SK-N-SH (cell line): ENCODE measurements around the gene BMP7. TPM values are rescaled to one million over a fixed set of nuclear protein-coding genes. Genes with fewer than 3 reads are reported as not detected.

Experiments used
- CTCF ChIA-PET: fragments of 300-600, 350-600 bp; formaldehyde crosslinking; extraction: SDS; loops from one replicate; lab custom pipeline; 2021; lab: Yijun Ruan, JAX
- POLR2A ChIA-PET: fragments of 350-600 bp; sonication (Branson Sonifier 250); formaldehyde crosslinking; extraction: SDS; loops from one replicate; lab custom pipeline; 2020; ENCODE audit warnings: antibody characterized with exemption, inconsistent platforms; lab: Yijun Ruan, JAX
- DNase-seq: peaks from one replicate; pipeline ENCODE4 v3.0.0; 2012
- H2AFZ ChIP-seq: fragments of 200-600 bp; sonication (generic); 2 replicates; pipeline ENCODE4 v1.8.1; 2016; ENCODE audit warnings: antibody characterized with exemption, mild to moderate bottlenecking, low read depth
- H3F3A ChIP-seq: fragments of 200-600 bp; sonication (generic); replicated peaks from 2 replicates; pipeline ENCODE3; 2016; ENCODE audit warnings: antibody characterized with exemption, mild to moderate bottlenecking; ENCODE audit not compliant: insufficient read depth
- H3K27ac ChIP-seq, 2 experiments: fragments of 200-500 bp in 1 of 2; fragments of 200-600 bp in 1 of 2; sonication (Bioruptor generic) in 1 of 2; sonication (generic), shearing (Covaris generic) in 1 of 2; 2 replicates each; pipeline versions ENCODE4 v1.5.1 to v1.6.1; 2014 to 2016; ENCODE audit warnings: low read depth in 2 of 2, inconsistent platforms in 1 of 2, low read length in 1 of 2, mild to moderate bottlenecking in 1 of 2, mixed read lengths in 1 of 2
- H3K27me3 ChIP-seq: fragments of 200-600 bp; sonication (generic), shearing (Covaris generic); 2 replicates; pipeline ENCODE4 v1.6.1; 2016; ENCODE audit warnings: mixed run types; ENCODE audit not compliant: insufficient read depth
- H3K36me3 ChIP-seq, 2 experiments: fragments of 200-500 bp in 1 of 2; fragments of 200-600 bp in 1 of 2; sonication (Bioruptor generic) in 1 of 2; sonication (generic) in 1 of 2; replicated peaks in 1 of 2; 2 replicates each; pipeline versions ENCODE3 to v1.5.1; 2014 to 2016; ENCODE audit warnings: low read length in 1 of 2, mild to moderate bottlenecking in 1 of 2; ENCODE audit not compliant: insufficient read depth in 2 of 2, control insufficient read depth in 1 of 2
- H3K4me1 ChIP-seq, 2 experiments: fragments of 200-500 bp in 1 of 2; fragments of 200-600 bp in 1 of 2; sonication (Bioruptor generic) in 1 of 2; sonication (generic), shearing (Covaris generic) in 1 of 2; 2 replicates each; pipeline versions ENCODE4 v1.5.1 to v1.6.1; 2014 to 2016; ENCODE audit warnings: low read depth in 1 of 2, low read length in 1 of 2, mixed run types in 1 of 2; ENCODE audit not compliant: insufficient read depth in 2 of 2, control insufficient read depth in 1 of 2
- H3K4me2 ChIP-seq: fragments of 200-600 bp; sonication (generic), shearing (Covaris generic); 2 replicates; pipeline ENCODE4 v1.6.1; 2017; ENCODE audit warnings: mixed run types
- H3K4me3 ChIP-seq, 2 experiments: fragments of 200-500 bp in 1 of 2; fragments of 200-600 bp in 1 of 2; sonication (Bioruptor generic) in 1 of 2; sonication (generic), shearing (Covaris generic) in 1 of 2; 2 replicates each; pipeline versions ENCODE4 v1.5.1 to v1.8.1; 2014 to 2016; ENCODE audit warnings: low read depth in 2 of 2, inconsistent platforms in 1 of 2, low read length in 1 of 2, mild to moderate bottlenecking in 1 of 2, mixed read lengths in 1 of 2, moderate library complexity in 1 of 2
- H3K79me2 ChIP-seq: fragments of 200-600 bp; sonication (generic); 2 replicates; pipeline ENCODE4 v1.8.1; 2017; ENCODE audit warnings: mild to moderate bottlenecking; ENCODE audit not compliant: insufficient read depth
- H3K9ac ChIP-seq: fragments of 200-600 bp; sonication (generic); 2 replicates; pipeline ENCODE4 v1.6.1; 2017; ENCODE audit warnings: mixed run types
- H3K9me2 ChIP-seq: fragments of 200-600 bp; sonication (generic); 2 replicates; pipeline ENCODE4 v1.6.1; 2017; ENCODE audit warnings: mixed run types
- H3K9me3 ChIP-seq: fragments of 200-600 bp; sonication (generic); 2 replicates; pipeline ENCODE4 v1.6.1; 2017; ENCODE audit warnings: mixed run types, mild to moderate bottlenecking, moderate library complexity
- H4K20me1 ChIP-seq: fragments of 200-600 bp; sonication (generic); 2 replicates; pipeline ENCODE4 v1.6.1; 2017; ENCODE audit warnings: mild to moderate bottlenecking, mixed run types; ENCODE audit not compliant: insufficient read depth
- ELF1 ChIP-seq: IDR thresholded peaks from 2 replicates; pipeline ENCODE4 v1.4.0; 2012
- EP300 ChIP-seq, 2 experiments: IDR thresholded peaks; 2 replicates each; pipeline versions ENCODE4 v1.4.0 to v1.6.1; 2012; ENCODE audit warnings: borderline replicate concordance in 1 of 2, low read depth in 1 of 2, low read length in 1 of 2
- FOXM1 ChIP-seq: IDR thresholded peaks from 2 replicates; pipeline ENCODE4 v1.4.0; 2012; ENCODE audit warnings: low read depth, mild to moderate bottlenecking
- IRF3 ChIP-seq: fragments of 150-350 bp; IDR thresholded peaks from 2 replicates; pipeline ENCODE4 v1.6.1; 2016; ENCODE audit warnings: mild to moderate bottlenecking, low read depth, low read length
- MEF2A ChIP-seq: IDR thresholded peaks from 2 replicates; pipeline ENCODE4 v1.4.0; 2012; ENCODE audit warnings: low read depth, borderline replicate concordance
- NFIC ChIP-seq: IDR thresholded peaks from 2 replicates; pipeline ENCODE4 v1.4.0; 2012; ENCODE audit warnings: borderline replicate concordance
- USF2 ChIP-seq: fragments of 150-350 bp; IDR thresholded peaks from 2 replicates; pipeline ENCODE4 v1.6.1; 2017; ENCODE audit warnings: antibody characterized with exemption, low read length, low read depth, borderline replicate concordance
- YY1 ChIP-seq: IDR thresholded peaks from 2 replicates; pipeline ENCODE4 v1.4.0; 2012; ENCODE audit warnings: low read depth, mild to moderate bottlenecking
- WGBS: methylation state at CpG from one replicate; pipeline ENCODE4 v1.1.6; 2017; ENCODE audit warnings: low lambda C conversion rate; 5-methylcytosine and 5-hydroxymethylcytosine counted together
- polyA plus RNA-seq, 3 experiments: library from polyadenylated mRNA; depleted of rRNA; stranded (reverse); fragments of >200 nt; gene quantifications; 2 replicates each; pipeline ENCODE4 v1.2.3, GENCODE V29; 2012
- TF ChIP-seq, protein P1 (sequence below): IDR thresholded peaks from 2 replicates; pipeline ENCODE4 v1.4.0; 2012; ENCODE audit warnings: low read depth, borderline replicate concordance

The BMP7 gene
- polyA plus RNA-seq, 1 of the 3 experiments (the other 2 are of a cell fraction), result not detected

GRCh38 chr20:57259938-57260921 lies 6.2 kb downstream of the BMP7 start:
- 55% methylated on average over 23 of the region's 23 CpGs for WGBS
- no peak overlapping the region for H3K9ac ChIP-seq
- H3K27ac ChIP-seq, result no peak overlapping the region
- no peak for DNase-seq
- H3K4me3 ChIP-seq, result no peak overlapping the region
- ChIA-PET CTCF (interaction anchor here (1.1 to 2.7 kb wide), 6 partner anchors 18 to 167 kb away, joined by 3 to 10 read pairs (median 5); no protein-coding TSS in a partner anchor), POLR2A (interaction anchor here (1.0 kb wide), 1 partner anchor 18 kb away, joined by 3 read pairs; no protein-coding TSS in a partner anchor)
- H3K4me2 ChIP-seq, result no peak overlapping the region
- H2AFZ ChIP-seq, result no peak overlapping the region
- H3K79me2 ChIP-seq, result no peaks in the 10 kb centered on the region
- TF ChIP-seq YY1 (no peak), IRF3 (no peak), MEF2A (no peak), FOXM1 (no peak)
- no peaks in the 10 kb centered on the region for H3K9me2 ChIP-seq
- peaks cover 9% of the 10 kb centered on the region; the same call in 1 of the 2 replicates for H3K27me3 ChIP-seq
- H4K20me1 ChIP-seq, result no peaks in the 10 kb centered on the region
- H3F3A ChIP-seq, result no peaks in the 10 kb centered on the region
- H3K4me1 ChIP-seq, result peaks cover 4 to 22% of the 10 kb centered on the region in 2 experiments; a peak in 3 of 4 replicates
- H3K36me3 ChIP-seq, result no peaks in the 10 kb centered on the region
- no peaks in the 10 kb centered on the region for H3K9me3 ChIP-seq

DNA sequence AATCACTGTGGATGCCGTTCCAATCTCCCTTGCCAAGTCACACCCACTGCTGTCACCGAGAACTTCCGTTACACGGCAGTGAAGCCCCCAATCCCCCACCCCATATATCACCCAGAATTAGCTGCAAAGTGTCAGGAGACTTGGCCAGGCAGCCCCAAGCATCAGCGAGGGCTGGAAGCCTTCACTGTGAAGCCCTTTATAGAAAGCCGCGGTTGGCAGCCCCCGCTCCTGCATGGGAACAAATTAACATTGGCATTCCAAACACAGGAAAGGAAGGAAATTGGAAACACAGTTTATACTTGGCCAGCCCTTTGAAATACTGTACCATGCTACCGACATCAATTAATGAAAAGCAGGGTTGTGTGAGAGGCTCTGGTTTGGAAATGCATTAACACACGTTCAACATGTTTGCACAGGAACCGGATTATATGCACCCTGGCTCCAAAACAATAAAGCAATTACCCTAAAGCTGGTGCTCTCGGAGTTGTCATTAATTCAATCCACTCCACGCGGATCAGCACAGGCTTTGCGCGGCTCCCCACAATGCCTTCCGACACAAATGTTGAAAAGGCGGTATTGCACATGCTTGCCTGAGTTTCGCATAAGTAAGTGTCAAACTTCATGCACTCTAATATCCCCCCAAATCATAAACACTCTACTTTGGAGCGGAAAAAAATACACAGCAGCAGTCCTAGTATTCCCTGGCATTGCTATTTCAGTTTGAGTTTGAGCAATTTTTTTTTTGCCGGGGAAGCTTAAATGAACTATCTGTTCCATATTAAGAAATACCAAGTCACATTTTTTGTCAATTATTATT lies 7.1 kb downstream of the BMP7 start:
- Histone ChIP-seq H3K4me1 (peaks cover 4 to 19% of the 10 kb centered on the region in 2 experiments; a peak in 3 of 4 replicates), H3K9ac (no peak overlapping the region), H3K36me3 (no peaks in the 10 kb centered on the region), H4K20me1 (no peaks in the 10 kb centered on the region), H3K27ac (no peak overlapping the region), H2AFZ (no peak overlapping the region), H3K79me2 (no peaks in the 10 kb centered on the region), H3K9me3 (no peaks in the 10 kb centered on the region), H3K4me3 (peak overlapping the region in 1 of 2 experiments; percentile 14; a peak in 1 of 4 replicates), H3K9me2 (no peaks in the 10 kb centered on the region), H3K27me3 (peaks cover 5% of the 10 kb centered on the region; the same call in 1 of the 2 replicates), H3K4me2 (no peak overlapping the region), H3F3A (no peaks in the 10 kb centered on the region)
- POLR2A ChIA-PET, result no interaction called here
- WGBS, result 23% methylated on average over 21 of the region's 21 CpGs
- DNase-seq, result no peak
- CTCF ChIA-PET, result interaction anchor here (1.1 to 2.7 kb wide), 6 partner anchors 14 to 166 kb away, joined by 3 to 10 read pairs (median 6); no protein-coding TSS in a partner anchor
- TF ChIP-seq USF2 (no peak), ELF1 (no peak), FOXM1 (no peak), EP300 (IDR thresholded peaks at IDR 0.05; ENCODE audit: borderline replicate concordance in 1 of 2, low read depth in 1 of 2, low read length in 1 of 2) (0 out of 4 replicates have a peak, but pooled peaks of 1 of the 2 experiments have one; percentile 4), NFIC (no peak)
- TF ChIP-seq, protein P1, sequence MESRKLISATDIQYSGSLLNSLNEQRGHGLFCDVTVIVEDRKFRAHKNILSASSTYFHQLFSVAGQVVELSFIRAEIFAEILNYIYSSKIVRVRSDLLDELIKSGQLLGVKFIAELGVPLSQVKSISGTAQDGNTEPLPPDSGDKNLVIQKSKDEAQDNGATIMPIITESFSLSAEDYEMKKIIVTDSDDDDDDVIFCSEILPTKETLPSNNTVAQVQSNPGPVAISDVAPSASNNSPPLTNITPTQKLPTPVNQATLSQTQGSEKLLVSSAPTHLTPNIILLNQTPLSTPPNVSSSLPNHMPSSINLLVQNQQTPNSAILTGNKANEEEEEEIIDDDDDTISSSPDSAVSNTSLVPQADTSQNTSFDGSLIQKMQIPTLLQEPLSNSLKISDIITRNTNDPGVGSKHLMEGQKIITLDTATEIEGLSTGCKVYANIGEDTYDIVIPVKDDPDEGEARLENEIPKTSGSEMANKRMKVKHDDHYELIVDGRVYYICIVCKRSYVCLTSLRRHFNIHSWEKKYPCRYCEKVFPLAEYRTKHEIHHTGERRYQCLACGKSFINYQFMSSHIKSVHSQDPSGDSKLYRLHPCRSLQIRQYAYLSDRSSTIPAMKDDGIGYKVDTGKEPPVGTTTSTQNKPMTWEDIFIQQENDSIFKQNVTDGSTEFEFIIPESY, result no peak
